ENCODE data around the gene TIMM10B. TPM values are rescaled to one million over a fixed set of nuclear protein-coding genes. Genes with fewer than 3 reads are reported as not detected.

TIMM10B gene
- total and polyA plus RNA-seq, 2 of the 4 experiments (the other 2 are of a cell fraction) = 24.7 to 27.1 TPM

DNA sequence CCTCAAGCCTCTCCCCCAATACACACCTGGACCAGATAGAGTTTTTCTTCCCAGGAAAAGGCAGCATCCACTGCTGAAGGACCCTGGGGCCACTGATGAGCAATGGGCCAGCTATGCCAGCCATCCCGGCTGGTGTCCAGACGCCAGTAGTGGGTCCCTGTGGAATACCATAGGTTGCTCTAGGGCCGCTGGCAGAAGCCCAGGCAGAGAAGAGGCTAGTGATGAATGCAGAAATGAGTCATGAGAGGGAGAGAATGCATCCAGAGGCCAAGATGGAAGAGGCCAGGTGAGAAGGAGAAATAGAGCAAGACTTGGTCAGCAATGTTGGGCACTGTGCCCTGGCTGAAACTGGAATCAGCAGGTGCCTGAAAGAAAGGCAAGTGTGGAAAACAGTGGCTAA is 49.4 kb upstream of the TIMM10B start:
- POLR2A ChIA-PET (ENCODE audit: unreplicated experiment) = no interaction called here

More for the DNA sequence above, 49.4 kb upstream of the TIMM10B start:
- Histone ChIP-seq H2AK9ac (replicated peaks; ENCODE audit: low read depth, low read length, poor library complexity) (no peak overlapping the region), H3K4me1 (ENCODE audit: control insufficient read depth, insufficient read depth, low read length) (no peaks in the 10 kb centered on the region), H3K18ac (ENCODE audit: low read depth, low read length) (no peak overlapping the region), H3K4me3 (ENCODE audit: insufficient read depth, low read depth, low read length) (no peak overlapping the region), H4K91ac (ENCODE audit: insufficient read depth, low read depth, low read length) (no peak overlapping the region), H3K9me1 (ENCODE audit: insufficient read depth, low read length) (no peaks in the 10 kb centered on the region), H2AK5ac (ENCODE audit: low read depth, low read length) (no peak overlapping the region), H2BK15ac (ENCODE audit: low read depth, low read length) (no peak overlapping the region), H3K4ac (ENCODE audit: low read depth, low read length) (no peak overlapping the region), H3K56ac (ENCODE audit: extremely low read depth, insufficient read depth, low read length) (no peak overlapping the region), H3K36me3 (ENCODE audit: control insufficient read depth, insufficient read depth, low read length) (no peaks in the 10 kb centered on the region), H4K20me1 (ENCODE audit: insufficient read depth, low read length) (no peaks in the 10 kb centered on the region), H3K4me2 (ENCODE audit: low read depth, low read length) (no peak overlapping the region), H4K8ac (ENCODE audit: low read depth in 2 of 2, low read length in 2 of 2) (no peak overlapping the region), H3K9me3 (ENCODE audit: control insufficient read depth, insufficient read depth, low read length) (no peaks in the 10 kb centered on the region), H2BK20ac (ENCODE audit: low read depth, low read length) (no peak overlapping the region), H2BK5ac (ENCODE audit: low read depth, low read length, poor library complexity, severe bottlenecking) (no peak overlapping the region), H3K27ac (ENCODE audit: insufficient read depth, low read length) (no peak overlapping the region), H3K9ac (ENCODE audit: low read depth, low read length) (no peak overlapping the region), H3K27me3 (ENCODE audit: control insufficient read depth, insufficient read depth, low read length) (no peaks in the 10 kb centered on the region), H3K14ac (replicated peaks; ENCODE audit: low read depth, low read length) (no peak overlapping the region), H4K5ac (ENCODE audit: low read depth, low read length) (no peak overlapping the region), H3K23ac (ENCODE audit: low read depth, low read length) (no peak overlapping the region), H2BK120ac (ENCODE audit: low read depth, low read length) (no peak overlapping the region), H2AFZ (replicated peaks; ENCODE audit: low read length, poor library complexity) (no peak overlapping the region), H3K79me1 (ENCODE audit: low read depth in 1 of 2, low read length in 2 of 2) (no peaks in the 10 kb centered on the region)
- in situ Hi-C loops (cut with MboI; ENCODE audit: low sequenced_read_pairs) = no loop called here
- dilution Hi-C loops (cut with HindIII; ENCODE audit: low sequenced_read_pairs, unreplicated experiment) = no loop called here
- CTCF ChIA-PET = interaction anchor here (1.0 kb wide), 1 partner anchor 53 kb away, joined by 4 read pairs; no protein-coding TSS in a partner anchor
- TF ChIP-seq SMC3 (IDR thresholded peaks at IDR 0.05; ENCODE audit: low read depth, low read length) (no peak), RCOR1 (IDR thresholded peaks at IDR 0.05; ENCODE audit: insufficient replicate concordance, low read length) (no peak), MXI1 (IDR thresholded peaks at IDR 0.05; ENCODE audit: borderline replicate concordance, low read depth, low read length) (no peak), POLR2A (IDR thresholded peaks at IDR 0.05; ENCODE audit: low read depth, low read length) (no peak), MAFK (IDR thresholded peaks at IDR 0.05; ENCODE audit: low read depth, low read length) (no peak), RAD21 (IDR thresholded peaks at IDR 0.05; ENCODE audit: low read length) (no peak), CHD1 (IDR thresholded peaks at IDR 0.05; ENCODE audit: low read depth, low read length) (no peak), FOS (IDR thresholded peaks at IDR 0.05; ENCODE audit: low read depth, low read length) (no peak), MAZ (IDR thresholded peaks at IDR 0.05; ENCODE audit: borderline replicate concordance, low read depth, low read length) (no peak), NFE2L2 (IDR thresholded peaks at IDR 0.05; ENCODE audit: low read depth, low read length) (no peak), RFX5 (IDR thresholded peaks at IDR 0.05; ENCODE audit: low read depth, low read length) (no peak), BHLHE40 (IDR thresholded peaks at IDR 0.05; ENCODE audit: low read depth, low read length) (no peak), CEBPB (IDR thresholded peaks at IDR 0.05; ENCODE audit: low read depth, low read length) (no peak)
- TF ChIP-seq, protein P1, sequence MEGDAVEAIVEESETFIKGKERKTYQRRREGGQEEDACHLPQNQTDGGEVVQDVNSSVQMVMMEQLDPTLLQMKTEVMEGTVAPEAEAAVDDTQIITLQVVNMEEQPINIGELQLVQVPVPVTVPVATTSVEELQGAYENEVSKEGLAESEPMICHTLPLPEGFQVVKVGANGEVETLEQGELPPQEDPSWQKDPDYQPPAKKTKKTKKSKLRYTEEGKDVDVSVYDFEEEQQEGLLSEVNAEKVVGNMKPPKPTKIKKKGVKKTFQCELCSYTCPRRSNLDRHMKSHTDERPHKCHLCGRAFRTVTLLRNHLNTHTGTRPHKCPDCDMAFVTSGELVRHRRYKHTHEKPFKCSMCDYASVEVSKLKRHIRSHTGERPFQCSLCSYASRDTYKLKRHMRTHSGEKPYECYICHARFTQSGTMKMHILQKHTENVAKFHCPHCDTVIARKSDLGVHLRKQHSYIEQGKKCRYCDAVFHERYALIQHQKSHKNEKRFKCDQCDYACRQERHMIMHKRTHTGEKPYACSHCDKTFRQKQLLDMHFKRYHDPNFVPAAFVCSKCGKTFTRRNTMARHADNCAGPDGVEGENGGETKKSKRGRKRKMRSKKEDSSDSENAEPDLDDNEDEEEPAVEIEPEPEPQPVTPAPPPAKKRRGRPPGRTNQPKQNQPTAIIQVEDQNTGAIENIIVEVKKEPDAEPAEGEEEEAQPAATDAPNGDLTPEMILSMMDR (conservative IDR thresholded peaks at IDR 0.05; ENCODE audit: low read depth, low read length) = no peak
- TF ChIP-seq, protein P2, sequence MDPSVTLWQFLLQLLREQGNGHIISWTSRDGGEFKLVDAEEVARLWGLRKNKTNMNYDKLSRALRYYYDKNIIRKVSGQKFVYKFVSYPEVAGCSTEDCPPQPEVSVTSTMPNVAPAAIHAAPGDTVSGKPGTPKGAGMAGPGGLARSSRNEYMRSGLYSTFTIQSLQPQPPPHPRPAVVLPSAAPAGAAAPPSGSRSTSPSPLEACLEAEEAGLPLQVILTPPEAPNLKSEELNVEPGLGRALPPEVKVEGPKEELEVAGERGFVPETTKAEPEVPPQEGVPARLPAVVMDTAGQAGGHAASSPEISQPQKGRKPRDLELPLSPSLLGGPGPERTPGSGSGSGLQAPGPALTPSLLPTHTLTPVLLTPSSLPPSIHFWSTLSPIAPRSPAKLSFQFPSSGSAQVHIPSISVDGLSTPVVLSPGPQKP (IDR thresholded peaks at IDR 0.05; ENCODE audit: borderline replicate concordance, low read depth, low read length) = no peak
- TF ChIP-seq, protein P3, sequence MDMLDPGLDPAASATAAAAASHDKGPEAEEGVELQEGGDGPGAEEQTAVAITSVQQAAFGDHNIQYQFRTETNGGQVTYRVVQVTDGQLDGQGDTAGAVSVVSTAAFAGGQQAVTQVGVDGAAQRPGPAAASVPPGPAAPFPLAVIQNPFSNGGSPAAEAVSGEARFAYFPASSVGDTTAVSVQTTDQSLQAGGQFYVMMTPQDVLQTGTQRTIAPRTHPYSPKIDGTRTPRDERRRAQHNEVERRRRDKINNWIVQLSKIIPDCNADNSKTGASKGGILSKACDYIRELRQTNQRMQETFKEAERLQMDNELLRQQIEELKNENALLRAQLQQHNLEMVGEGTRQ (IDR thresholded peaks at IDR 0.05; ENCODE audit: low read depth, low read length) = no peak
- WGBS, 2 experiments (ENCODE audit: extremely low coverage in 2 of 2, insufficient read length in 1 of 2) = no CpG with 5 or more reads among the region's 3 CpGs
- ATAC-seq (ENCODE audit: low read depth) = peak; percentile 64; the same call in 1 of the 2 replicates
- BruUV-seq (replicated peaks) = no TSS peak
- peak; percentile 65 for DNase-seq
- intact Hi-C loops (cut with micrococcal nuclease) = no loop called here

Data from IMR-90 (cell line).